Endodermal cell (in vitro differentiated cells): Measurements from ENCODE around the gene TMEM80. TPM values are rescaled to one million over a fixed set of nuclear protein-coding genes. Genes with fewer than 3 reads are reported as not detected.

Source experiments
- DNase-seq: peaks from one replicate; pipeline ENCODE4 v3.0.0-alpha.2; 2017
- H3K27ac ChIP-seq: 2 replicates; pipeline ENCODE4 v1.5.1; 2013; ENCODE audit warnings: mild to moderate bottlenecking, low read depth, low read length, moderate library complexity
- H3K27me3 ChIP-seq: 2 replicates; pipeline ENCODE4 v1.6.1; 2013; ENCODE audit warnings: mild to moderate bottlenecking, low read length, moderate library complexity; ENCODE audit not compliant: insufficient read depth, control insufficient read depth, poor library complexity, severe bottlenecking
- H3K36me3 ChIP-seq: 2 replicates; pipeline ENCODE4 v1.7.0; 2013; ENCODE audit warnings: mild to moderate bottlenecking, low read length, moderate library complexity; ENCODE audit not compliant: control insufficient read depth, insufficient read depth
- H3K4me1 ChIP-seq: one replicate; pipeline ENCODE4 v1.7.0; 2013; ENCODE audit warnings: low read length; ENCODE audit not compliant: control insufficient read depth, insufficient read depth
- H3K4me3 ChIP-seq: 2 replicates; pipeline ENCODE4 v1.5.1; 2013; ENCODE audit warnings: mild to moderate bottlenecking, low read length, moderate library complexity
- H3K9ac ChIP-seq: 2 replicates; pipeline ENCODE4 v1.6.1; 2013; ENCODE audit warnings: mild to moderate bottlenecking, low read length, moderate library complexity; ENCODE audit not compliant: poor library complexity, severe bottlenecking; ENCODE audit errors: extremely low read depth
- H3K9me3 ChIP-seq: 2 replicates; pipeline ENCODE4 v1.6.1; 2013; ENCODE audit warnings: mild to moderate bottlenecking, low read length, moderate library complexity; ENCODE audit not compliant: control insufficient read depth
- H3K27ac Mint-ChIP-seq: 2 replicates; pipeline ENCODE4 v1.8.0; 2020; ENCODE audit warnings: mixed read lengths
- H3K27me3 Mint-ChIP-seq: 2 replicates; pipeline ENCODE4 v1.8.0; 2021; ENCODE audit warnings: mild to moderate bottlenecking, mixed read lengths; ENCODE audit not compliant: insufficient read depth
- H3K36me3 Mint-ChIP-seq: 2 replicates; pipeline ENCODE4 v1.8.0; 2020; ENCODE audit warnings: low read depth, mixed read lengths
- H3K4me1 Mint-ChIP-seq: 2 replicates; pipeline ENCODE4 v1.8.0; 2020; ENCODE audit warnings: mixed read lengths
- H3K4me3 Mint-ChIP-seq: 2 replicates; pipeline ENCODE4 v1.8.0; 2020; ENCODE audit warnings: mild to moderate bottlenecking, moderate library complexity, mixed read lengths
- H3K9me3 Mint-ChIP-seq: 2 replicates; pipeline ENCODE4 v1.8.0; 2020; ENCODE audit warnings: mild to moderate bottlenecking, mixed read lengths
- CTCF ChIP-seq: fragments of 200-600 bp; sonication (generic); conservative IDR thresholded peaks from 2 replicates; pipeline ENCODE4 v1.5.0; 2021; ENCODE audit warnings: antibody characterized with exemption, mild to moderate bottlenecking
- WGBS, 2 experiments: methylation state at CpG; one replicate each; pipeline versions ENCODE4 v1.1.5 to v1.1.7; 2013; ENCODE audit warnings: missing lambda C conversion rate in 2 of 2, mixed read lengths in 1 of 2; ENCODE audit not compliant: insufficient coverage in 1 of 2, insufficient read length in 1 of 2; 5-methylcytosine and 5-hydroxymethylcytosine counted together
- total RNA-seq, 2 donors: library from RNA; stranded (reverse); fragmentation: NEBNext Ultra II Directional in 1 of 2; extraction: Animal tissue kit (Norgen Biotek cat#: 25700) in 1 of 2; gene quantifications; 2 replicates in 1 of 2; 3 replicates in 1 of 2; pipeline ENCODE4 v1.2.1, GENCODE V29; 2021

Gene TMEM80
- total RNA-seq, 2 donors from 2014 or later = 13.2 to 19.1 TPM

DNA sequence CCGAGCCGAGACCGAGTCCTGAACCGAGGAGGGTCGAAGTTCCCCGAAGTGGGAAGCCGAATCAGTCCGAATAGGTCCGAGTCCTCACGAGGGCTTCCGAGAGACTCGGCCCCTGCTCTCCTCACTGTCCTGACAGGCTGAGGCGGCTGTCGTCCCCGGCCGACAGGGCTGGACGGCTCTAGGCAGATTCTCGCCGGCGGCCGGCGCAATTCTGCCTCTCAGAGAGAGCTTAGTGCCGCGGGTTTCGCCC, 403 bp upstream of the TMEM80 start:
- H3K4me3 Mint-ChIP-seq = peak overlapping the region; percentile 76
- no peak for TF ChIP-seq CTCF
- H3K27me3 Mint-ChIP-seq = no peaks in the 10 kb centered on the region
- DNase-seq = no peak
- Histone ChIP-seq H3K4me3 (peak overlapping the region; percentile 88), H3K27ac (peak overlapping the region; percentile 99), H3K36me3 (no peaks in the 10 kb centered on the region), H3K4me1 (peaks cover 5% of the 10 kb centered on the region), H3K9me3 (no peaks in the 10 kb centered on the region), H3K9ac (peak overlapping the region; percentile 91), H3K27me3 (no peaks in the 10 kb centered on the region)
- peaks cover 20% of the 10 kb centered on the region for H3K4me1 Mint-ChIP-seq
- H3K36me3 Mint-ChIP-seq = peaks cover 7% of the 10 kb centered on the region
- H3K9me3 Mint-ChIP-seq = no peaks in the 10 kb centered on the region
- 0% methylated on average over 14 to 25 of the region's 25 CpGs for WGBS, 2 experiments
- H3K27ac Mint-ChIP-seq = peak overlapping the region; percentile 97

DNA sequence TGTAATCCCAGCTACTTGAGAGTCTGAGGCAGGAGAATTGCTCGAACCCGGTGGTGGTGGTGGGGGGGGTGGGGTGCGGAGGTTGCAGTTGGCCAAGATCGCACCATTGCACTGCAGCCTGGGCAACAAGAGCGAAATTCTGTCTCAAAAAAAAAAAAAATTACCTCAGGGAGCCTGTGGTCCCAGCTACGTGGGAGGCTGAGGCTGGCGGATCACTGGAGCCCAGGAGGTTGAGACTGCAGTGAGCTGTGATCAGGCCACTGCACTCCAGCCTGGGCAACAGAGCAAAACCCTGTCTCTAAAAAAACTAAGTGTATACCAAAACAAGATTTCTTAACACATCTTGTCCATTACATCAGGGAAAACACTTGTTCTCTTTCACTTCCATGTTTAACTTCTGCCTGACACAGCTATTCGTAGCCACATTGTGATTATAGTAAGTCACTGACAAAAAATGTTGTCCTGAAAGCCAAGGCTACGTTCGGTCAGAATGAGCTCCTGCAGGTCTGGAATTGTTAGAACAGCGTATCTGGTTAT, 1.4 kb downstream of the TMEM80 start:
- Histone ChIP-seq H3K9me3 (no peaks in the 10 kb centered on the region), H3K9ac (no peak overlapping the region), H3K4me3 (no peak overlapping the region), H3K27ac (no peak overlapping the region), H3K27me3 (no peaks in the 10 kb centered on the region), H3K36me3 (no peaks in the 10 kb centered on the region), H3K4me1 (peaks cover 5% of the 10 kb centered on the region)
- no peaks in the 10 kb centered on the region for H3K27me3 Mint-ChIP-seq
- H3K4me3 Mint-ChIP-seq = peak overlapping the region; percentile 76
- no peak overlapping the region for H3K27ac Mint-ChIP-seq
- no peaks in the 10 kb centered on the region for H3K9me3 Mint-ChIP-seq
- WGBS, 2 experiments = 89 to 94% methylated on average over 6 to 11 of the region's 11 CpGs
- TF ChIP-seq CTCF = no peak
- H3K36me3 Mint-ChIP-seq = peaks cover 17% of the 10 kb centered on the region
- H3K4me1 Mint-ChIP-seq = peaks cover 18% of the 10 kb centered on the region
- DNase-seq = no peak

DNA sequence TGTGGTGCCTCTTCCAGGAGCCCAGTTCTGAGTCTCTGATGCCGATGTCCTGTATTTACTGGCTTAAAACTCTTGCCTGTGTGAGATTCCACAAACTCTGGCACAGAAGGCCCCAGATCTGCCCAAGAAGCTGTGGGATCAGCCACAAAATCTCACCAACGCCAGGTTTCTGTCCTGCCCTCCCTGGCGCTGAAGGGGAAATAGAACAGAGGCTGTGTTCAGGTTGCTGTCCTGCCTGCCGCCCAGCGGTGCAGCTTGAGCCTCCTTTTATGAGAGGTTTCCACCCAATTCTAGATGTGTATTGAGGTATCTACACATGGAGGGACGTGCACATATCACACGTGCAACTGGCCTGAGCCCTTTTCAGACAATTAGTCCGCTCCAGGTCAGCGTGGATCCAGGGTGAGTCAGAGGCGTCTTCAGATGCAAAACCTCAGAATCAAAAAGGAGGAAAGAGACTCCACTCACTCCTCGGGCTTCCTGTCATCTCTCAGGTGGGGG, 2.2 kb downstream of the TMEM80 start:
- Mint-ChIP-seq H3K36me3 (peaks cover 17% of the 10 kb centered on the region), H3K27ac (peak overlapping the region; percentile 57), H3K9me3 (no peaks in the 10 kb centered on the region), H3K27me3 (no peaks in the 10 kb centered on the region), H3K4me3 (peak overlapping the region; percentile 11), H3K4me1 (peaks cover 17% of the 10 kb centered on the region)
- H3K27ac ChIP-seq = no peak overlapping the region
- H3K36me3 ChIP-seq = no peaks in the 10 kb centered on the region
- H3K4me1 ChIP-seq = peaks cover 5% of the 10 kb centered on the region
- H3K9ac ChIP-seq = no peak overlapping the region
- DNase-seq = no peak
- no peak overlapping the region for H3K4me3 ChIP-seq
- H3K9me3 ChIP-seq = no peaks in the 10 kb centered on the region
- 74 to 78% methylated on average over 10 to 11 of the region's 11 CpGs for WGBS, 2 experiments
- no peak for TF ChIP-seq CTCF
- H3K27me3 ChIP-seq = no peaks in the 10 kb centered on the region
